ENCODE measurements around the gene MYCBP. TPM values are rescaled to one million over a fixed set of nuclear protein-coding genes. Genes with fewer than 3 reads are reported as not detected.
A peak's percentile ranks its signal among the peaks of the same experiment; 100 is the strongest.

The MYCBP gene
- total RNA-seq, 1 donor from 2014 or later = 6.1 TPM

- H3K27me3 Mint-ChIP-seq (ENCODE audit: low read depth) = peaks cover 12% of the 10 kb centered on the region
- H3K4me3 Mint-ChIP-seq (ENCODE audit: unreplicated experiment) = no peak overlapping the region
- DNase-seq (ENCODE audit: low spot score) = no peak
- no peak overlapping the region for H3K27ac Mint-ChIP-seq (ENCODE audit: unreplicated experiment)
- H3K9me3 Mint-ChIP-seq (ENCODE audit: low read depth) = peaks cover 1% of the 10 kb centered on the region
- no peaks in the 10 kb centered on the region for H3K4me1 Mint-ChIP-seq (ENCODE audit: low read depth)
- no peak for TF ChIP-seq CTCF (IDR thresholded peaks at IDR 0.05)
- no peaks in the 10 kb centered on the region for H3K36me3 Mint-ChIP-seq (ENCODE audit: low read depth)
These were observed 53.6 kb downstream of the MYCBP start for GRCh38 chr1:38819516-38819915.

GRCh38 chr1:38819040-38819439, 54.1 kb downstream of the MYCBP start:
- no peaks in the 10 kb centered on the region for H3K36me3 Mint-ChIP-seq (ENCODE audit: low read depth)
- H3K4me1 Mint-ChIP-seq (ENCODE audit: low read depth) = no peaks in the 10 kb centered on the region
- TF ChIP-seq CTCF (IDR thresholded peaks at IDR 0.05) = no peak
- H3K27me3 Mint-ChIP-seq (ENCODE audit: low read depth) = peaks cover 12% of the 10 kb centered on the region
- H3K27ac Mint-ChIP-seq (ENCODE audit: unreplicated experiment) = no peak overlapping the region
- no peak overlapping the region for H3K4me3 Mint-ChIP-seq (ENCODE audit: unreplicated experiment)
- DNase-seq (ENCODE audit: low spot score) = no peak
- H3K9me3 Mint-ChIP-seq (ENCODE audit: low read depth) = peaks cover 5% of the 10 kb centered on the region

GRCh38 chr1:38818175-38818976, 54.8 kb downstream of the MYCBP start:
- H3K36me3 Mint-ChIP-seq (ENCODE audit: low read depth) = no peaks in the 10 kb centered on the region
- peaks cover 5% of the 10 kb centered on the region for H3K9me3 Mint-ChIP-seq (ENCODE audit: low read depth)
- DNase-seq (ENCODE audit: low spot score) = no peak
- no peak overlapping the region for H3K27ac Mint-ChIP-seq (ENCODE audit: unreplicated experiment)
- H3K4me1 Mint-ChIP-seq (ENCODE audit: low read depth) = no peaks in the 10 kb centered on the region
- H3K4me3 Mint-ChIP-seq (ENCODE audit: unreplicated experiment) = peak overlapping the region; percentile 42
- H3K27me3 Mint-ChIP-seq (ENCODE audit: low read depth) = peaks cover 12% of the 10 kb centered on the region
- peak; percentile 100 for TF ChIP-seq CTCF (IDR thresholded peaks at IDR 0.05)

GRCh38 chr1:38817267-38818174, 55.6 kb downstream of the MYCBP start:
- Mint-ChIP-seq H3K36me3 (ENCODE audit: low read depth) (no peaks in the 10 kb centered on the region), H3K9me3 (ENCODE audit: low read depth) (peaks cover 5% of the 10 kb centered on the region)

More at GRCh38 chr1:38817267-38818174, 55.6 kb downstream of the MYCBP start:
- DNase-seq (ENCODE audit: low spot score) = no peak
- Mint-ChIP-seq H3K4me1 (ENCODE audit: low read depth) (no peaks in the 10 kb centered on the region), H3K27me3 (ENCODE audit: low read depth) (peaks cover 12% of the 10 kb centered on the region), H3K27ac (ENCODE audit: unreplicated experiment) (no peak overlapping the region), H3K4me3 (ENCODE audit: unreplicated experiment) (peak overlapping the region; percentile 24)
- no peak for TF ChIP-seq CTCF (IDR thresholded peaks at IDR 0.05)

Measured in chondrocyte (in vitro differentiated cells).